Neuron (in vitro differentiated cells): Measurements from ENCODE around the gene CUL2.
"Not testable (repeated sequence)": the region's sequence is repeated elsewhere in the genome, so short reads cannot be mapped to it uniquely, and the experiment has no call there.

ENCODE experiments used
- H2AFZ ChIP-seq: one replicate; pipeline ENCODE4 v1.6.1; 2013; ENCODE audit warnings: low read depth, mild to moderate bottlenecking, inconsistent platforms, low read length, moderate library complexity
- H3K27me3 ChIP-seq: one replicate; pipeline ENCODE4 v1.6.1; 2013; ENCODE audit warnings: low read length; ENCODE audit not compliant: insufficient read depth
- H3K36me3 ChIP-seq: one replicate; pipeline ENCODE4 v1.6.1; 2013; ENCODE audit warnings: low read length; ENCODE audit not compliant: insufficient read depth
- H3K4me1 ChIP-seq: one replicate; pipeline ENCODE4 v1.6.1; 2013; ENCODE audit warnings: low read length; ENCODE audit not compliant: insufficient read depth
- H3K4me3 ChIP-seq: 2 replicates; pipeline ENCODE4 v1.5.1; 2013; ENCODE audit warnings: mild to moderate bottlenecking, low read length, moderate library complexity
- H3K9me3 ChIP-seq: one replicate; pipeline ENCODE4 v1.6.1; 2013; ENCODE audit warnings: low read length

CUL2 gene

GRCh38 chr10:35004651-35005050 is 85.5 kb downstream of the CUL2 start:
- Histone ChIP-seq H3K4me3 (no peak overlapping the region), H3K4me1 (no peaks in the 10 kb centered on the region), H3K27me3 (no peaks in the 10 kb centered on the region), H3K36me3 (peaks cover 5% of the 10 kb centered on the region), H3K9me3 (no peaks in the 10 kb centered on the region), H2AFZ (no peak overlapping the region)

DNA sequence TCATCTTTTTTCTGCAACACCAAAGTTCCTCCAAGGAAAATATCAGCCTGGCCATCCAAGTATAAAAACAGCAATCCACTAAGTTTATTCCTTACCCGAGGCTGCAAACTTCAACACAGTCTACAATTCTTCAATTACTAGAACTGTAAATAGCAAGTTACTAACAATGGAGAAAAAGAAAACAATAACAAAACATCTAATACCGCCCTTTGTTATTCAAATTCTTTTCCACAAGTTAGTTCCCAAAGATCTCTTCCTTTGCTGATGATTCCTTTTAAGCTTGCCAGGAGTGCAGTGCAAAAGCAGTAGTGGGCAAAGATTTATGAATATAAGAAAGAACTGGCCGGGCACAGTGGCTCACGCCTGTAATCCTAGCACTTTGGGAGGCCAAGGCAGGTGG is 86.2 kb downstream of the CUL2 start:
- Histone ChIP-seq H3K36me3 (peaks cover 5% of the 10 kb centered on the region), H3K4me1 (no peaks in the 10 kb centered on the region), H3K4me3 (no peak overlapping the region), H3K27me3 (no peaks in the 10 kb centered on the region), H3K9me3 (no peaks in the 10 kb centered on the region), H2AFZ (no peak overlapping the region)

DNA sequence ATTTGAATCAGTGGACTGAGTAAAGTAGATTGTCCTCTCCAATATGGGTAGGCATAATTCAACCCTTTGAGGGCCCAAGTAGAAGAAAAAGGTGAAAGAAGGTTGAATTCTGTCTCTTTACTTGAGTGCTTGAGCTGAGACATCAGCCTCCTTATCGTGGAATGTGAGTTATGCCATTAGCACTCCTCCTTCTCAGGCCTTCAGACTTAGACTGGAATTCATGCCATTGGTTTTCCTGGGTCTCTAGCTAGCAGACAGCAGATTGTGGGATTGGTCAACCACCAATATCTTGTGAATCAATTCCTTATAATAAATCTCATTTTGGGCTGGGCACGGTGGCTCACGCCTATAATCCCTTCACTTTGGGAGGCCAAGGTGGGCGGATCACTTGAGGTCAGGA is 89.2 kb downstream of the CUL2 start:
- H3K27me3 ChIP-seq: no peaks in the 10 kb centered on the region
- H3K36me3 ChIP-seq: no peaks in the 10 kb centered on the region
- H3K4me3 ChIP-seq: no peak overlapping the region
- H3K4me1 ChIP-seq: peaks cover 2% of the 10 kb centered on the region
- H2AFZ ChIP-seq: no peak overlapping the region
- H3K9me3 ChIP-seq: no peaks in the 10 kb centered on the region

- H3K9me3 ChIP-seq: no peaks in the 10 kb centered on the region
- no peak overlapping the region for H3K4me3 ChIP-seq
- no peaks in the 10 kb centered on the region for H3K27me3 ChIP-seq
- H3K4me1 ChIP-seq: peaks cover 15% of the 10 kb centered on the region
- H3K36me3 ChIP-seq: no peaks in the 10 kb centered on the region
- H2AFZ ChIP-seq: no peak overlapping the region
These were observed 90.6 kb downstream of the CUL2 start for GRCh38 chr10:34999532-34999931.

DNA sequence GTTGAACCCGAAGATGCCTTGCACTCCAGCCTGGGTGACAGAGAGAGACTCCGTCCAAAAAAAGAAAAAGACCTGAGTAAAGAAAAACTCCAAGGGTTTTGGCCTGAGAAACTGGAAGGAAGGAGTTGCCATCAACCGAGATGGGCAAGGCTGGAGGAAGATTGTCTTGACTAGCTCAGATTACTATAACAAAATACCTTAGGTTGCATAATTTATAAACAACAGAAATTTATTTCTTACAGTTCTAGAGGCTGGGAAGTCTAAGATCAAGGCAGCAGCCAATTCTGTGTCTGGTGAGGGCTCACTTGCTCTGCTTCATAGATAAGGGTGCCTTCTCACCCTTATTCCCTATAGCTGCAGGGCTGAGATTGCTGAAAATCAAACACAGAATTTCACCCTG is 91.2 kb downstream of the CUL2 start:
- Histone ChIP-seq H3K4me1 (peaks cover 20% of the 10 kb centered on the region), H3K36me3 (no peaks in the 10 kb centered on the region), H3K27me3 (no peaks in the 10 kb centered on the region), H3K9me3 (no peaks in the 10 kb centered on the region), H3K4me3 (no peak overlapping the region), H2AFZ (no peak overlapping the region)

DNA sequence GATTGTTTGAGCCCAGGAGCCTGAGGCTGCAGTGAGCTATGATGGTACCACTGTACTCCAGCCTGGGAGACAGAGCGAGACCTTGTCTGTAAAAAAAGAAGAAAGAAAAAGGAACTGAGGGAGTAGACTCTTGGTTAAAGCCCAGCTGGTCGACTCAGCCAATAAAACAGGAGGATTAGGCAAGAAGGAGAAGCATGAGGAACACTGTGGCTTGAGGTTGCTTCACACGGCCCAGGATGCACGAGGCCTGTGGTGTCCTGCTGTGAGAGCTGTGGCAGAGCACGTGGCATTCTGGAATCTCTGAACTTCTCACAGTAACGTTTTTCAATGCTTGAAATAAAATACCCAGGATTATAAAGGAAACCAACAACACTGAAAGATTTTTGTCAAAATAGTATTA is 93.3 kb downstream of the CUL2 start:
- no peak overlapping the region for H3K4me3 ChIP-seq
- no peaks in the 10 kb centered on the region for H3K9me3 ChIP-seq
- no peaks in the 10 kb centered on the region for H3K36me3 ChIP-seq
- no peak overlapping the region for H2AFZ ChIP-seq
- H3K27me3 ChIP-seq: no peaks in the 10 kb centered on the region
- H3K4me1 ChIP-seq: peaks cover 21% of the 10 kb centered on the region

DNA sequence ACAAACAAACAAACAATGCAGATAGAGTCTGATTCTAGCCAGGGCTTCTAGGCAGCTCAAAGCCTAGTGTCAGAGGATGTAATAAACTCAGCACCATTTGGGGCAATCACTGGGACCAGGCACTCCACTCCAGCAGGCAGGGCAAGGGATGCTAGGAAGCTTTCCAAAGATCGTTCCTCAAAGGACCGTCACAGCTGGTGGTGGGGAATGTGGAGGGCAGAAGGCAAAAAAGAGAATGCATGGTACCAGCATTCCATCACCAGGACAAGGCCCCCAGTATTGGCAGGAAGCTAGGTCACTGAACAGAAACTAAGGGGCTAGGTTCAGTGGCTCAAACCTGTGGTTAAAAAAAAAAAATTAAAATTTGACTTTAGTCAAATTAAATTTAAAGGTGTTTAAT is 94.2 kb downstream of the CUL2 start:
- H2AFZ ChIP-seq: no peak overlapping the region
- no peak overlapping the region for H3K4me3 ChIP-seq
- H3K4me1 ChIP-seq: peaks cover 21% of the 10 kb centered on the region
- no peaks in the 10 kb centered on the region for H3K36me3 ChIP-seq
- H3K9me3 ChIP-seq: no peaks in the 10 kb centered on the region
- H3K27me3 ChIP-seq: no peaks in the 10 kb centered on the region

DNA sequence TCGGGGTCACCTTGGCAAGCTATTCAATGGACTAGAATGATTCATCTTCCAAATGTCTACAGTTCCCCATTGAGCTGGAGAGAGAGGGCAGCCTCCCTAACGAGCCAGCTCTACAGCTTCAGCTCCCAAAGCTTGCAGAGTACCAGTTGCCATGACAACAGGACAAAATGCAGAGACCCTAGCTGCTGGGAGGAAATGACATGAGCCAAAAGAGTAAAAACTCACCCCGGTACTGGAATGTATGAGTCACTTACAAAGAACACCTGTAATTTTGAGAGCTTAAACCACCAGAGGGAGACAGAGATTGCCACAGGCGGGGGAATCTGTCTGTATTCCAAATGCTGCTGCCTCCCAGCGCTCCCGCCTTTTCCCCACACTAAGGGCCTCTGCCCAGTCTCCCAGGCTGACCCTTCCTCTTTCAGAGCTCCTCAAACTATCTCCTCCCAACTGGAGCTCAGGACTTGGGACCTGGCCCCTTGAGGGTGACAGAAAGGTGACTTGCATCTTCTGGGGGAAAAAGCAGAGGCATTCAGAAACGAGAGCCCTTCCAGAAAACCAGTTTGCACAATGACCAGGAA is 95.5 kb downstream of the CUL2 start:
- Histone ChIP-seq H3K36me3 (no peaks in the 10 kb centered on the region), H3K4me3 (no peak overlapping the region), H3K27me3 (no peaks in the 10 kb centered on the region), H2AFZ (no peak overlapping the region), H3K9me3 (no peaks in the 10 kb centered on the region), H3K4me1 (peaks cover 21% of the 10 kb centered on the region)

GRCh38 chr10:34993782-34994181 is 96.4 kb downstream of the CUL2 start:
- no peak overlapping the region for H3K4me3 ChIP-seq
- no peaks in the 10 kb centered on the region for H3K27me3 ChIP-seq
- H3K4me1 ChIP-seq: peaks cover 21% of the 10 kb centered on the region
- H2AFZ ChIP-seq: no peak overlapping the region
- H3K36me3 ChIP-seq: no peaks in the 10 kb centered on the region
- H3K9me3 ChIP-seq: no peaks in the 10 kb centered on the region

- peaks cover 20% of the 10 kb centered on the region for H3K4me1 ChIP-seq
- H3K36me3 ChIP-seq, H3K27me3 ChIP-seq, H2AFZ ChIP-seq, H3K9me3 ChIP-seq, H3K4me3 ChIP-seq: not testable (repeated sequence)
These were observed 99.0 kb downstream of the CUL2 start for GRCh38 chr10:34991117-34991516.

DNA sequence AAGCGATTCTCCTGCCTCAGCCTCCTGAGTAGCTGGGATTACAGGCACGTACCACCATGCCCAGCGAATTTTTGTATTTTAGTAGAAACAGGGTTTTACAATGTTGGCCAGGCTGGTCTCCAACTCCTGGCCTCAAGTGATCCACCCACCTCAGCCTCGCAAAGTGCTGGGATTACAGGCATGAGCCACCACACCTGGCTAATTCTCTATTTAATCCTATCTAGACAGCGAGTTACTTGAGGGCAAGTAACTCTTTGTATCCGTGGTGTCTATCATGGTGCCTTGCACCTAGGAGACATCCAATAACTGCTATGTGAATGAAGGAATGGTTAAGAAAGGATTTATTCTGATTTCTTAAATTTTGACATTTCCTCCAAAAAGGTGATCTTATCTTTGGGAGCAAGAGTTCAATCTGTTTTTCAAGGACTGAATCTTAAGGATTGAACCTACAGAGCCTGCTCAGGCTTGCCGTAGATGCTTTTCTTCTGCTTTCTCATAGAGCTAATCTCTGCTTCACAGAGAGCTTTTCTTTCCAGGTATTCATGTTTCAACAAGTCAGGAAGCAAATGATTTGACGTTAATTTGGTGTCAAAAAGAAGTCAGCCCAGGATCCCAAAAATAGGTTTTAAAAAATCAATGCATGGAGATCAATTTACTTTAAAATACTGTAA is 101.6 kb downstream of the CUL2 start:
- H3K9me3 ChIP-seq: no peaks in the 10 kb centered on the region
- no peaks in the 10 kb centered on the region for H3K27me3 ChIP-seq
- no peak overlapping the region for H2AFZ ChIP-seq
- no peak overlapping the region for H3K4me3 ChIP-seq
- H3K36me3 ChIP-seq: no peaks in the 10 kb centered on the region
- H3K4me1 ChIP-seq: no peaks in the 10 kb centered on the region

- Histone ChIP-seq H2AFZ (no peak overlapping the region), H3K27me3 (no peaks in the 10 kb centered on the region), H3K9me3 (no peaks in the 10 kb centered on the region), H3K4me1 (no peaks in the 10 kb centered on the region), H3K36me3 (no peaks in the 10 kb centered on the region), H3K4me3 (no peak overlapping the region)
These were observed 104.3 kb downstream of the CUL2 start for GRCh38 chr10:34985823-34986222.

DNA sequence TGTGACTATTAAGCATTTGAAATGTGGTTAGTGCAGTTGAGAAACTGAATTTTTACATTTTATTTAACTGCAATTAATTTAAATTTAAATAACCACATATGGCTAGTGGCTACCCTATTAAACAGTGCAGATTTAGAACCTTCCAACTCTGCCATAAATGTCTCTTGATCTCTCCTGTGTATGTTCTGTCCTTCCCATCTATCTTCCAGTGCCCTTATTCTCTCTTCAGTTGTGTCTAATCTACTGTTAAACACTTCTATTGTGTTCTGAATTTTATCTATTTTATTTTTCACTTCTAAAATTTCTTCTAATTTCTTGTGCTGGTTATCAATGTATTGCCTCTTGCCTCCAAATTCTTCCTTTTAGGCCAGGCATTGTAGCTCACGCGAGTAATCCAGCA is 105.0 kb downstream of the CUL2 start:
- Histone ChIP-seq H3K4me1 (no peaks in the 10 kb centered on the region), H2AFZ (no peak overlapping the region), H3K4me3 (no peak overlapping the region), H3K9me3 (no peaks in the 10 kb centered on the region), H3K36me3 (no peaks in the 10 kb centered on the region), H3K27me3 (no peaks in the 10 kb centered on the region)

DNA sequence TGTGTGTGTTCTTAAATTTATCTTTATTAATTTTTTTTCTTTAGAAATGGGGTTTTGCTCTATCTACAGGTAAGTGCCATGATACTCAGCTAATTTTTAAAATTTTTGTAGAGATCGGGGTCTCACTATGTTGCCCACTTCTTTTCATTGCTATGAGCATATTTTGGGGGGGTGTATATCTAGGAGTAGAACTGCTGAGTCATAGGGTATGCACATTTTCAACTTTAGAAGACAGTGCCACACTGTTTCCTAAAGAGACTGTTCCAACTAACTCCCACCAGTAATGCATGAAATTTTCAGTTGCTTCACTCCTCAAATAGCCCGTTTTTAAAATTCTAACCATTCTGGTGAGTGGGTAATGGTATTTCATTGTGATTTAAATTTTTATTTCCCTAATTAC is 108.3 kb downstream of the CUL2 start:
- no peaks in the 10 kb centered on the region for H3K4me1 ChIP-seq
- no peak overlapping the region for H2AFZ ChIP-seq
- H3K27me3 ChIP-seq: no peaks in the 10 kb centered on the region
- H3K4me3 ChIP-seq: no peak overlapping the region
- H3K9me3 ChIP-seq: no peaks in the 10 kb centered on the region
- H3K36me3 ChIP-seq: no peaks in the 10 kb centered on the region
